ENCODE data around the gene FNDC3B.
"Not testable (repeated sequence)": the region's sequence is repeated elsewhere in the genome, so short reads cannot be mapped to it uniquely, and the experiment has no call there.

FNDC3B gene

DNA sequence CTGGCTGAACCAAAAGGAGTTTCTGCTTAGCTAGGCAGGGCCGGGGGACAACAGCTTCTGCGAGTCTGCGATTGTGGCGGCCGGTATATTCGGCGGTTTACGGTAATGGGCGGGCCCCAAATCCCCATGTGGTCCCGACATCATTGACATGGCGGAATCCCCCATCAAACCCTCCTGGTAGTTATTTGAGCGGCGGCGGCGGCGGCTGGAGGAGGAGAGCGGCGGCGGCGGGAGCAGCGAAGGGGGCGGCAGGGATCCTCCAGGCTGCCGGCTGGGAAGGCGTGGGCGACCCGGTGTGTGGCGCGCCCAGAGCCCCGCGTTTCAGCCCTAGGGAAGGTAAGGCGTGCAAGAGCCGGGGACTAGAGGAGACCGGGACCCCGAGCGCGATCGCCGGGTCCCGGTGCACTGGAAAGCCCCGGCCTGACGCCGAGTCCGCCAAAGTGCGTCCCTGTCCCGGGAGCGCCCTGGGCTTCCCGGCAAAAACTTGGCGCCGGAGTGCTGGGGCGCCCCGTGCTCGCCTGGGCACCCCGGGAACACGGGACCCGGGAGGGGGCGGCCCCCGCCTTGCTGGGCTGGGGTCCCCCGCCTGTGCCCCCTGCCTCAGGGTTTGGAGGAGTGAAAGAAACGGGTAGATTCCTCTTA lies at the start of gene FNDC3B:
TSS of gene FNDC3B (plus strand) at position 143 of the 642 bp plus-strand sequence. CDS start 72,902 bp downstream, outside the sequence.
- DNase-seq (ENCODE audit: low read depth in 2 of 2), result peak; percentile 85 to 86

GRCh38 chr3:171990239-171990638 lies 49.1 kb upstream of the FNDC3B start:
- DNase-seq (ENCODE audit: low read depth in 2 of 2), result not testable (repeated sequence)

DNA sequence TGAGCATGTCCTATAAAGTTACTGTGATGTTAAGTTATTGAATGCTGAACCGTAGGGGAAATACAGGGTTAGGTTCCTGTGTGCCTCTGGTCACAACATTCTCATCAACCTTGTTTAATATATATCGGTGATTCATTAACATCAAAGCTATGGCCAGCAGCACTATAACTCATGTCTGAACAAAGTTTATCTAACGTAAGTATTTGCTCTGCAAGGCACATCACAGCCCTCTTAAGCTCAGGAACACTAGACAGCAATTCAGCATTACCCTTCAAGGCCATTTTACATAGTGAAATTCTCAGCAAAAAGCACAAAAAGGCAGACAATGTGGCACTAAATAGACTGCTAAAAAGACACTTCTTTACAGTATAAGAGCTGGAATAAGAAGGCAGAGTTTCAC lies 48.2 kb upstream of the FNDC3B start:
- no peak for DNase-seq (ENCODE audit: low read depth in 2 of 2)

GRCh38 chr3:171994646-171995428 lies 44.5 kb upstream of the FNDC3B start:
- no peak for DNase-seq (ENCODE audit: low read depth in 2 of 2)

DNA sequence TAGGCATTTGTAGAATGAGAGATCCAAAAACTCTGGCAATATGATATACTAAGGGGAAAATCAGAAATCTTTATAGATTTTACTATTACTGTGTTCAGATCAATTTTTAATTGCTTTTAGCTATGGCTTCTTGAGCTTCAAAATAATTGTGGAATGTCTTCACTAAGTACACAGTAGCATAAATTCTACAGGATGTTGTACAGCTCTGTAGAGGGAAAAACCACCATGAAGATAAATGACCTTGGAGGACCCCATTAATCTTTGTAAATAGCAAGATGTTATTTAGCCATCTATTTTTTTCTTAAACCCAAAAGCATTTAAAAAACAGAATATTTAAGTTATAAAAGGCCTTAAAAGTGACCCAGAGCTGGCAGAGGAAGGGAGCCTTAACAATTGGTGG lies 43.9 kb upstream of the FNDC3B start:
- DNase-seq (ENCODE audit: low read depth in 2 of 2), result no peak

- no peak for DNase-seq (ENCODE audit: low read depth in 2 of 2)
These were observed 43.1 kb upstream of the FNDC3B start for GRCh38 chr3:171996178-171996817.

- DNase-seq (ENCODE audit: low read depth in 2 of 2), result not testable (repeated sequence)
These were observed 40.6 kb upstream of the FNDC3B start for GRCh38 chr3:171998731-171999130.

DNA sequence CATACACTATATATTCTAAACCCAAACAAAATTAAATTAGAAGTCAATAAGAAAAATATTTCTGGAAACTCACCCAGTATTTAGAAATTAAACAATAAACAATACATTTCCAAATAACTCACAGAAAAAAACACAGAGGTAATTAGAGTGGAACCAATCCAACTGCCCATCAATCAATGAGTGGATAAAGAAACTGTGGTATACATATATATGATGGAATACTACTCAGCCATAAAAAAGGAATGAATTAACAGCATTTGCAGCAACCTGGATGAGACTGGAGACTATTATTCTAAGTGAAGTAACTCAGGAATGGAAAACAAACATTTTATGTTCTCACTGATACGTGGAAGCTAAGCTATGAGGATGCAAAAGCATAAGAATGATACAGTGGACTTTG lies 37.8 kb upstream of the FNDC3B start:
- DNase-seq (ENCODE audit: low read depth in 2 of 2), result not testable (repeated sequence)

DNA sequence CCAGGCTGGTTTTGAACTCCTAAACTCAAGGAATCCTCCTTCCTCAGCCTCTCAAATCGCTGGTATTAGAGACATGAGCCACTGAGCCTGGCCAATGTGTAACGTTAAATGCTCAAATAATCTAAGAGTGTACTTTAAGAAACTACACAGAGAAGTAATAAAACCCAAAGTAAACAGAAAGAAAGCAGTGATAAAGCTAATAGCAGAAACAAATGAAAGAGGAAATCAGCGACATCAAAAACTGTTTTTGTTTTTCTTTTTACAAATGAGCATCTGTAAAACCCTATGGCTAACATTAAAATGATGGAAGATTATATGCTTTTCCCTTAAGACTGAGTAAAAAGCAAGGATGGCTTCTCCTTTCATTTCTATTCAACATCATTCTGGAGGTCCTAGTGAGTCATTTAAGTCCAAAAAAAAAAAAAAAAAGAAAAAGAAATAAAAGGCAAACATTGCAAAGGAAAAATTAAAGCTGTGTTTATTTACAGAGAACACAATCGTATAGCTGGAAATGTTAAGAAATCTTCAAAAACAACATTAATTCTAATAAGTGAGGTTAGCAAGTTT lies 36.8 kb upstream of the FNDC3B start:
- no peak for DNase-seq (ENCODE audit: low read depth in 2 of 2)

GRCh38 chr3:172003146-172003545 lies 36.2 kb upstream of the FNDC3B start:
- DNase-seq (ENCODE audit: low read depth in 2 of 2), result no peak

- no peak for DNase-seq (ENCODE audit: low read depth in 2 of 2)
These were observed 32.4 kb upstream of the FNDC3B start for GRCh38 chr3:172007065-172007370.

DNA sequence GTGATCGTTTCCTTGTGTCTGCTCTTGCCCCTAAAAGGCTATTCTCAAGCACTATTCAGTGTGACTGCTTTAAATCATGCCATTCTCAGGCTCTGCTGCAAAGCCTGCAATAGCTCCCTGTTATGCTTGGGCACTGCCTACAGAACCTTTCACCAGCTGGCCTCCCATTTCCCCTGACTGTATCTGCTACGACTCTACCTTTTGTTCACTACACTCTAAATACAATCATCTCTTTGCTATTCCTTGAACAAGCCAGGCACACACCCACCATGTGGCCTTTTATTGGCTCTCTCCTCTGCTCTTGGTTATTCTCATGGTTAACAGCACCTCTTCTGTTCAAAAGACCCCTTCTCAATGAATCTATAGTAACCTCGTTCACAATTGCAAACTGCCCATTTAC lies 29.6 kb upstream of the FNDC3B start:
- no peak for DNase-seq (ENCODE audit: low read depth in 2 of 2)

DNA sequence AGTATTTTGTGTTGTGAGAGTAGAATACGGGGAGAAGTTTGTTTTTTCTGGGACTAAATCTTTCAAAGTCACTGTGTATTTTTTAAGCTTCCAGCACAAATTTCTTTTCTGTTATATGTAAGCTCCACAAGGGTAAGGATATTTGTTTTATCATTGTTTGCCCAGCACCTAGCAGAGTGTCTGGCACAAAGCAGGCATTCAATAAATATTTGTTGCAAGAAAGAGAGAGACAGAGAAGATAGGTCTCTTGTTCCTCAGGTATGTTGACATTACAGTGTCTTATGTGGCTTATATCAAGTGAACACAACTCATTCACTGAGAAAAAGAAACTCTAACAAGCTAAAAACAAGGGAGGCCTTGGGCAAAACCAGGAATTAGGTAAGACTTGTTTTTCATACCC lies 26.6 kb upstream of the FNDC3B start:
- no peak for DNase-seq (ENCODE audit: low read depth in 2 of 2)

GRCh38 chr3:172014145-172014544 lies 25.2 kb upstream of the FNDC3B start:
- no peak for DNase-seq (ENCODE audit: low read depth in 2 of 2)

GRCh38 chr3:172018364-172018763 lies 21.0 kb upstream of the FNDC3B start:
- no peak for DNase-seq (ENCODE audit: low read depth in 2 of 2)

DNA sequence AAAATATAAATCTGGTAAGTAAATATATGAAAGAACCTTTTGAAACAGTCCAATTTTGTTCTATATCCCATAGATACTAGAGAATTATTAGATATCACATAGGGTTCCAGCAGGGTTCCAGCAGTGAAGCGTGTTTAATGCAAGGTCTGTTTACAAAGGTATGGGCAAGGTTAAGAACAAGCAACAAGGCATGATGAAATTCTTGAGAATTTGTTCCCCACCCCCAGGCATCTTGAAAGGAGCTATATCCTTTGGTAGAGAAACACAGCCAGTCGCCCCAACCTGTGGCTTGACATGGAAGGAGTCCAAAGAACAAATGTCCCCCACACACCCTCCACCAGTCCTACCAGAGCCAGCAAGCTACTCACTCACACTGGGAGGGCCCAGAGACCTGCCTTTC lies 18.6 kb upstream of the FNDC3B start:
- no peak for DNase-seq (ENCODE audit: low read depth in 2 of 2)

DNA sequence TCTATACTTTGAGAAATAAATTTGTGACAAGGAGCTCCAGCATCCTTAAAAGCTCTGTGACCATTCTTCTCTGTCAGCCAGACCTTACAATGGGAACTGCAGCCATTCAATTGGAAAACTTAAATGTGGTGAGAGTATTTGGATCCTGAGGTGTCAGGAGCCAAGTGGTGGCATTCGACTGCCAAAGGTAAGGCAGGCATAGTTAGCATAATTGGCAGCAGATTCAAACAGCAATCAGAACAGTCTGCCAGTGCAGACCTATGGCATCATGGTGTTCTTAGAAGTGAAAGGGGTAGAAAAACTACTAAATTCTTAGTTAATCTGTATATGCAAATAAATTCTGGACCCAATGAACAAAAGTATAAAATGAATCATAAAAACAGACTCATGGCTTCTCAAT lies 18.2 kb upstream of the FNDC3B start:
- no peak for DNase-seq (ENCODE audit: low read depth in 2 of 2)

DNA sequence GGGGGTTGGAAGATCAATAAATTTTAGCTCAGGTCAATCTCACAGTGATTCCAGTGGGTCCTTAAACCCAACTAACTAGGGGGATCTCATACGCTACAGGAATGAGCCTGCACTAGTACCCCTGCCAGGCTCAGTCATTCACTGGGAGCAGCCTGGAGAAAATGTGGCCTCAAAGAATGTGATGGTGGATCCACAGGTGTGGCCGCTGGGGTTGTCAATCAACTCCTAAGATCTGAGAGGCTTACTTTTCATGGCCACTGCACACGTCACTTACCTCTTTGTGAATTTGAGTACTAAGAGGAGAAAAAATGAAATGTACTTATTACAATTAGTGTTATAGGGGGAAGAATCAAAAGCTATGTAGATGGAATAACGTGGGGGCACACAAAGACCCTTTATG lies 17.5 kb upstream of the FNDC3B start:
- DNase-seq (ENCODE audit: low read depth in 2 of 2), result no peak

DNA sequence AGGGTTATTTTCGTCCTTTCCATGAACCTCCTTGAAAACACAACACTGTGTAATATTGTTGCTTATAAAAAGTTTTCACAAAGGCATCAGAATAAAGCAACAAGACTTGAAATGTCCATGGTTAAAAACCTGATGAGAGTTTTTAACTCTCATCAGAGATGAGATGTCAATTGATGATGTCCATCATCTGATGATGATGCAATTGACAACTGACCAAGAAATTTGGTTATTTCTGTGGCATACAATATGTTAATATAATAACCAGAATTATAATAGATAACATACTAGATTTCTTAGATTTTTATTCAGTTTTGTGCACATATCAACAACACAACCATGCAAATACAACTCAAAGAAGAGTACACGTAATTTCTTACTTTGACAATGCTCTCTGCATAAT lies 15.5 kb upstream of the FNDC3B start:
- DNase-seq (ENCODE audit: low read depth in 2 of 2), result no peak

GRCh38 chr3:172024679-172025078 lies 14.7 kb upstream of the FNDC3B start:
- no peak for DNase-seq (ENCODE audit: low read depth in 2 of 2)

DNA sequence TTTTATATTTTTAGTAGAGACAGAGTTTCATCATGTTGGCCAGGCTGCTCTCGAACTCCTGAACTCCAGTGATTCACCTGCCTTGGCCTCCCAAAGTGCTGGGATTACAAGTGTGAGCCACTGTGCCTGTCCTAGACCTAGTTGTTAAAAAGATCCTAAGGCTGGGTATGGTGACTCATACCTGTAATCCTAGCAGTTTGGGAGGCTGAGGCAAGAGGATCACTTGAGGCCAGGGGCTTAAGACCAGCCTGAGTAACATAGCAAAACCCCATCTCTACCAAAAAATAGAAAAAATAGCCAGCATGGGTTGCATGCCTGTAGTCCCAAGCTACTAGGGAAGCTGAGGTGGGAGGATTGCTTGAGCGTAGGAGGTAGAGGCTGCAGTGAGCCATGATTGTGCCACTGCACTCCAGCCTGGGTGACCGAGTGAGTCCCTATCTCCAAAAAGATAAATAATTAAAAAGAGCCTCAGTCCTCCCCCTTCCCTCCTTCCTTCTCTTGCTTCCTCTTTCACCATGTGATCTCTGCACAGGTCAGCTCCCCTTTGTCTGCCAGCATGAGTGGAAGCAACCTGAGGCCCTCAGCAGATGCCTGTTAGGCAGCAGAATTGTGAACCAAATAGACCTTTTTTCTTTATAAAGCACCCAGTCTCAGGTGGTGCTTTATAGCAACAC lies 9.8 kb upstream of the FNDC3B start:
- DNase-seq (ENCODE audit: low read depth in 2 of 2), result no peak

DNA sequence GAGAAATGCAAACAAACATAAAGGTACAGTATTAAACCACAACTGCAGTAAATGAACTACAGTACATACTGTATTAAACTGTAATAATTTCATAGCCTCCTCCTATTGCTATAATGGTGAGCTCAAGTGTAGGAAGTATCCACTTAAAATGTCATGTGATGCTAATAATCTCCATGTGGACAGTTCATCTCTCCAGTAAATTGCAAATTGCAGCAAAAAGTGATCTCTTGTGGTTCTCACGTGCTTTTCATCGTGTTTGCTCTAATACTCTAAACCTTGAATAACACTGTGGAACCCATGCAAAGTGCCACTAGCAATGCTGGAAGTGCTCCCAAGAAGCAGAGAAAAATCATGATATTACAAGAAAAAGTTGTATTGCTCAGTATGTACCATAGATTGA lies 9.2 kb upstream of the FNDC3B start:
- no peak for DNase-seq (ENCODE audit: low read depth in 2 of 2)

Data from stimulated activated CD4-positive, alpha-beta T cell treated with anti-CD3 and anti-CD28 coated beads, Interleukin-1b, Interleukin-23, amount 100 ng/mL, for 4 hours (primary cell).